ENCODE results near the gene SPEF2.

The SPEF2 gene

DNA sequence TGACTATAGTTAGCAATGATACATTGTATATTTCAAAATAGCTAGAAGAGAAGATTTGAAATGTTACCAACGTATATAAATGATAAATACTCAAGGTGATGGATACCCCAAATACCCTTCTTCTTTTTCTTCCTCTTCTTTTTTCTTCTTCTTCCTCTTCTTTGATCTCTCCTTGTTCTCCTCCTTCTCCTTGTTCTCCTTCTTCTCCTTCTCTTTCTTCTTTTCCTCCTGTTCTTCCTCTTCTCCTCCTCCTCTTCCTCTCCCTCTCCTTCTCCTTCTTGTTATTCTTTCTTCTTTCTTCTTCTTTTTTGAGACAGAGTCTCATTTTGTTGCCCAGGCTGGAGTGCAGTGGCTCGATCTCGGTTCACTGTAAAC, 616 bp upstream of the SPEF2 start:
- Histone ChIP-seq H2AFZ (ENCODE audit: insufficient read depth, low read length, poor library complexity) (peak overlapping the region; percentile 27), H3K36me3 (ENCODE audit: control insufficient read depth in 1 of 2, insufficient read depth in 2 of 2, low read length in 2 of 2) (no peaks in the 10 kb centered on the region), H4K8ac (ENCODE audit: low read depth, low read length) (no peak overlapping the region), H4K91ac (ENCODE audit: low read depth, low read length) (no peak overlapping the region), H3K27me3 (ENCODE audit: insufficient read depth, low read length) (no peaks in the 10 kb centered on the region), H2BK120ac (ENCODE audit: insufficient read depth, low read length, poor library complexity) (no peak overlapping the region), H3K79me1 (ENCODE audit: low read length) (no peaks in the 10 kb centered on the region), H3K9ac (ENCODE audit: low read length) (no peak overlapping the region), H2AK5ac (ENCODE audit: low read length) (no peak overlapping the region), H3K4ac (ENCODE audit: low read depth, low read length) (no peak overlapping the region), H3K4me1 (ENCODE audit: control insufficient read depth in 1 of 2, insufficient read depth in 2 of 2, low read length in 2 of 2) (peaks cover 2 to 5% of the 10 kb centered on the region in 2 experiments), H3K4me3 (ENCODE audit: low read depth, low read length) (no peak overlapping the region), H2BK5ac (ENCODE audit: low read depth, low read length, poor library complexity) (no peak overlapping the region), H3K14ac (ENCODE audit: low read length) (no peak overlapping the region), H3K9me3 (ENCODE audit: insufficient read depth, low read depth, low read length) (peaks cover 3% of the 10 kb centered on the region), H3K79me2 (ENCODE audit: control insufficient read depth, insufficient read depth, low read length, poor library complexity) (peaks cover 2% of the 10 kb centered on the region), H3K18ac (ENCODE audit: low read length) (no peak overlapping the region), H2BK12ac (ENCODE audit: low read length) (no peak overlapping the region), H3K23ac (ENCODE audit: low read length) (no peak overlapping the region), H3K4me2 (ENCODE audit: low read length) (peak overlapping the region; percentile 86), H3K27ac (ENCODE audit: low read depth, low read length) (no peak overlapping the region), H4K12ac (ENCODE audit: low read depth, low read length) (no peak overlapping the region)
- WGBS (ENCODE audit: extremely low coverage, insufficient coverage, insufficient read length) = no CpG with 5 or more reads among the region's 3 CpGs
- no peak for DNase-seq

DNA sequence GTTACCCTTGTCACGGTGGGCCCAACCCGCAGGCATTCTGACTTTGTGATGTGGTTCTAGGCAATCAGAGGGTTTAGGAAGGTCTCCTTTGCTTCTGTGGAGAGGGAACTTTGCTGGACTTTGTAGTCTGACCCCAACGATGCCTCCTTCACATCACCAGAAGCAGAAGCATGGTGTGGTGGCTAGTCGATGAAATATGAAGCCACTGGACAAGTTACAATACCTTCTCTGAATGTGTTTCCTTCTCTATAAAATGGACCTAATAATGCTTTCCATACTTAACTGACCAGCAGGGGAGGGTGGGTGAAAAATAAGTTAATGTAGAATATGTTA, 607 bp downstream of the SPEF2 start:
- no peaks in the 10 kb centered on the region for H3K79me1 ChIP-seq (ENCODE audit: low read length)
- H2AFZ ChIP-seq (ENCODE audit: insufficient read depth, low read length, poor library complexity) = peak overlapping the region; percentile 92
- H3K9ac ChIP-seq (ENCODE audit: low read length) = peak overlapping the region; percentile 1
- no peak overlapping the region for H2BK120ac ChIP-seq (ENCODE audit: insufficient read depth, low read length, poor library complexity)
- H3K4me2 ChIP-seq (ENCODE audit: low read length) = peak overlapping the region; percentile 86
- no peaks in the 10 kb centered on the region for H3K27me3 ChIP-seq (ENCODE audit: insufficient read depth, low read length)
- H3K79me2 ChIP-seq (ENCODE audit: control insufficient read depth, insufficient read depth, low read length, poor library complexity) = peaks cover 2% of the 10 kb centered on the region
- H3K36me3 ChIP-seq (ENCODE audit: control insufficient read depth in 1 of 2, insufficient read depth in 2 of 2, low read length in 2 of 2) = no peaks in the 10 kb centered on the region
- WGBS (ENCODE audit: extremely low coverage, insufficient coverage, insufficient read length) = no CpG with 5 or more reads among the region's 4 CpGs
- no peak overlapping the region for H4K12ac ChIP-seq (ENCODE audit: low read depth, low read length)
- H2BK12ac ChIP-seq (ENCODE audit: low read length) = no peak overlapping the region
- no peak overlapping the region for H4K91ac ChIP-seq (ENCODE audit: low read depth, low read length)
- H3K9me3 ChIP-seq (ENCODE audit: insufficient read depth, low read depth, low read length) = peaks cover 3% of the 10 kb centered on the region
- H3K4me3 ChIP-seq (ENCODE audit: low read depth, low read length) = peak overlapping the region; percentile 80
- H3K27ac ChIP-seq (ENCODE audit: low read depth, low read length) = no peak overlapping the region
- H3K23ac ChIP-seq (ENCODE audit: low read length) = no peak overlapping the region
- no peak overlapping the region for H2BK5ac ChIP-seq (ENCODE audit: low read depth, low read length, poor library complexity)
- no peak overlapping the region for H3K4ac ChIP-seq (ENCODE audit: low read depth, low read length)
- no peak overlapping the region for H3K14ac ChIP-seq (ENCODE audit: low read length)
- no peak overlapping the region for H2AK5ac ChIP-seq (ENCODE audit: low read length)
- peak overlapping the region; percentile 51 for H4K8ac ChIP-seq (ENCODE audit: low read depth, low read length)
- DNase-seq = no peak
- H3K18ac ChIP-seq (ENCODE audit: low read length) = no peak overlapping the region
- peaks cover 2 to 5% of the 10 kb centered on the region in 2 experiments for H3K4me1 ChIP-seq (ENCODE audit: control insufficient read depth in 1 of 2, insufficient read depth in 2 of 2, low read length in 2 of 2)

DNA sequence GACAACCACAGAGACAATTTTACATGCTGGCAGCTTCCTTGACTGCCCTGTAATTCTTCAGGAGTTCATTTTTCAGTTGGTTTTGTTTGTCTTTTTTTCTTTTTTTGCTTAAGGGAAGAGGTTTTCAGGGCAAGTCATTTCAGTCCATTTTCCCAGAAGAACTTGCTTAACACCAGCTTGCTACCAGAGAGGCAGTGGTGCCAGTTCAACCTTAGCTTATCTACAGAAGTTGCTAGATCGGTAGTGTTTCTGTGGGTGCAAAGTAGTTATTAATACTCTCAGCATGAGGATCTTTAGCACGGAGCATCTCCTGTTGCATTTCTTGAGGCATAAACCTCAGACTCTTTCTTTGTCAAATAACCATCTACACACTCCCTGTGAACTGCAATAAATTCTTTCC, 1.1 kb downstream of the SPEF2 start:
- Histone ChIP-seq H3K18ac (ENCODE audit: low read length) (no peak overlapping the region), H3K14ac (ENCODE audit: low read length) (no peak overlapping the region), H3K4me3 (ENCODE audit: low read depth, low read length) (no peak overlapping the region), H2BK12ac (ENCODE audit: low read length) (no peak overlapping the region), H4K12ac (ENCODE audit: low read depth, low read length) (no peak overlapping the region), H4K8ac (ENCODE audit: low read depth, low read length) (no peak overlapping the region), H2AK5ac (ENCODE audit: low read length) (no peak overlapping the region), H3K4ac (ENCODE audit: low read depth, low read length) (no peak overlapping the region), H2AFZ (ENCODE audit: insufficient read depth, low read length, poor library complexity) (no peak overlapping the region), H3K9ac (ENCODE audit: low read length) (no peak overlapping the region), H3K9me3 (ENCODE audit: insufficient read depth, low read depth, low read length) (peaks cover 3% of the 10 kb centered on the region), H3K36me3 (ENCODE audit: control insufficient read depth in 1 of 2, insufficient read depth in 2 of 2, low read length in 2 of 2) (no peaks in the 10 kb centered on the region), H3K4me1 (ENCODE audit: control insufficient read depth in 1 of 2, insufficient read depth in 2 of 2, low read length in 2 of 2) (peaks cover 2 to 5% of the 10 kb centered on the region in 2 experiments), H3K4me2 (ENCODE audit: low read length) (no peak overlapping the region), H3K79me1 (ENCODE audit: low read length) (no peaks in the 10 kb centered on the region), H3K79me2 (ENCODE audit: control insufficient read depth, insufficient read depth, low read length, poor library complexity) (peaks cover 2% of the 10 kb centered on the region), H2BK120ac (ENCODE audit: insufficient read depth, low read length, poor library complexity) (no peak overlapping the region), H3K27ac (ENCODE audit: low read depth, low read length) (no peak overlapping the region), H4K91ac (ENCODE audit: low read depth, low read length) (no peak overlapping the region), H2BK5ac (ENCODE audit: low read depth, low read length, poor library complexity) (no peak overlapping the region), H3K27me3 (ENCODE audit: insufficient read depth, low read length) (no peaks in the 10 kb centered on the region), H3K23ac (ENCODE audit: low read length) (no peak overlapping the region)
- DNase-seq = no peak
- no CpG with 5 or more reads among the region's 2 CpGs for WGBS (ENCODE audit: extremely low coverage, insufficient coverage, insufficient read length)

DNA sequence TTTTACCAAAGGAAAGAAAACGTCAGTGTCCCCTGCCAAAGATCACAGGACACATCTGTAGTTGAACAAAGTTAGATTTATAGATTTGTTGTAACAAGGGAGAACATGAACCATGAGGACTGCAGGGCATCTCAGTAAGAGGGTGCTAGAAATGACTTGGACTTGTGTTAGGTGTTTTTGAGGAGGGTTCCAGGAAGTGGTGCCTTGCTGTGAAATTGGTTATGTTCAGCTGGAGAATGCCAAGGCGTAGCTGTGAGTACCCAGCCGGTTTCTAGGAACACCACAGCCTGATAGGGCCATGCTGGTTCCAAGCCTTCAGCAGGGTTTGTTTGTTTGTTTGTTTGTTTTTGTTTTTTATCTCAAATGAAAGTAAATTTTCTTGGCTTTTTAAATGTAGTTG, 5.3 kb downstream of the SPEF2 start:
- Histone ChIP-seq H2AFZ (ENCODE audit: insufficient read depth, low read length, poor library complexity) (no peak overlapping the region), H3K23ac (ENCODE audit: low read length) (no peak overlapping the region), H2BK120ac (ENCODE audit: insufficient read depth, low read length, poor library complexity) (no peak overlapping the region), H3K27ac (ENCODE audit: low read depth, low read length) (no peak overlapping the region), H4K8ac (ENCODE audit: low read depth, low read length) (no peak overlapping the region), H4K12ac (ENCODE audit: low read depth, low read length) (no peak overlapping the region), H3K18ac (ENCODE audit: low read length) (no peak overlapping the region), H3K4me2 (ENCODE audit: low read length) (no peak overlapping the region), H3K4me1 (ENCODE audit: control insufficient read depth in 1 of 2, insufficient read depth in 2 of 2, low read length in 2 of 2) (peaks cover 2 to 3% of the 10 kb centered on the region in 2 experiments), H3K79me1 (ENCODE audit: low read length) (no peaks in the 10 kb centered on the region), H3K79me2 (ENCODE audit: control insufficient read depth, insufficient read depth, low read length, poor library complexity) (no peaks in the 10 kb centered on the region), H3K4me3 (ENCODE audit: low read depth, low read length) (no peak overlapping the region), H4K91ac (ENCODE audit: low read depth, low read length) (no peak overlapping the region), H3K27me3 (ENCODE audit: insufficient read depth, low read length) (no peaks in the 10 kb centered on the region), H2BK5ac (ENCODE audit: low read depth, low read length, poor library complexity) (no peak overlapping the region), H3K9ac (ENCODE audit: low read length) (no peak overlapping the region), H3K9me3 (ENCODE audit: insufficient read depth, low read depth, low read length) (peaks cover 3% of the 10 kb centered on the region), H2AK5ac (ENCODE audit: low read length) (no peak overlapping the region), H3K14ac (ENCODE audit: low read length) (no peak overlapping the region), H3K4ac (ENCODE audit: low read depth, low read length) (no peak overlapping the region), H3K36me3 (ENCODE audit: control insufficient read depth in 1 of 2, insufficient read depth in 2 of 2, low read length in 2 of 2) (no peaks in the 10 kb centered on the region), H2BK12ac (ENCODE audit: low read length) (no peak overlapping the region)
- DNase-seq = no peak
- no CpG with 5 or more reads among the region's 3 CpGs for WGBS (ENCODE audit: extremely low coverage, insufficient coverage, insufficient read length)

DNA sequence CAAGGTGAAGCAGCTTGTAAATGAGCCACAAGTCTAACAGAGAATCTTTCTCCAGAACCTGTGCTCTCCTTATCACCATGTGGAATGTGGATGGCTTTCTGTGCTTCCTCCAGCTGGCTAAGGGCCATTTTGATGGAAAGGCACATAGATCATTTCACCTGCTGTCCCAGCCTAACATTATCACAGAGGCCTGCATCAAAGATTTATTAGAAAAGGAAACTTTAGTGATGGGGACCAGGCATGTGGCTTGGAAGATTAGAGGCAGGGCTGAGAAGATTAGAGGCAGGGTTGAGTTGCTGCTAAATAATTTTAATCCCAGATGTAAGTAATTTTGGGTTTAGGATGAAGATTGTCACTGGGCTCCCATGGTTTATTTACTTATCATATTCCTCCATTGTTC, 6.3 kb downstream of the SPEF2 start:
- no peaks in the 10 kb centered on the region for H3K79me1 ChIP-seq (ENCODE audit: low read length)
- no peak for DNase-seq
- H2BK5ac ChIP-seq (ENCODE audit: low read depth, low read length, poor library complexity) = no peak overlapping the region
- no peak overlapping the region for H3K4me3 ChIP-seq (ENCODE audit: low read depth, low read length)
- no peak overlapping the region for H3K23ac ChIP-seq (ENCODE audit: low read length)
- H3K14ac ChIP-seq (ENCODE audit: low read length) = no peak overlapping the region
- no peak overlapping the region for H3K27ac ChIP-seq (ENCODE audit: low read depth, low read length)
- H3K79me2 ChIP-seq (ENCODE audit: control insufficient read depth, insufficient read depth, low read length, poor library complexity) = no peaks in the 10 kb centered on the region
- H4K91ac ChIP-seq (ENCODE audit: low read depth, low read length) = no peak overlapping the region
- no peaks in the 10 kb centered on the region for H3K4me1 ChIP-seq (ENCODE audit: control insufficient read depth in 1 of 2, insufficient read depth in 2 of 2, low read length in 2 of 2)
- H3K27me3 ChIP-seq (ENCODE audit: insufficient read depth, low read length) = no peaks in the 10 kb centered on the region
- H3K36me3 ChIP-seq (ENCODE audit: control insufficient read depth in 1 of 2, insufficient read depth in 2 of 2, low read length in 2 of 2) = no peaks in the 10 kb centered on the region
- no peak overlapping the region for H3K18ac ChIP-seq (ENCODE audit: low read length)
- no peak overlapping the region for H4K12ac ChIP-seq (ENCODE audit: low read depth, low read length)
- H3K9ac ChIP-seq (ENCODE audit: low read length) = no peak overlapping the region
- H2AK5ac ChIP-seq (ENCODE audit: low read length) = no peak overlapping the region
- H4K8ac ChIP-seq (ENCODE audit: low read depth, low read length) = no peak overlapping the region
- no peak overlapping the region for H3K4me2 ChIP-seq (ENCODE audit: low read length)
- no peaks in the 10 kb centered on the region for H3K9me3 ChIP-seq (ENCODE audit: insufficient read depth, low read depth, low read length)
- no peak overlapping the region for H2BK12ac ChIP-seq (ENCODE audit: low read length)
- no peak overlapping the region for H2AFZ ChIP-seq (ENCODE audit: insufficient read depth, low read length, poor library complexity)
- no peak overlapping the region for H3K4ac ChIP-seq (ENCODE audit: low read depth, low read length)
- H2BK120ac ChIP-seq (ENCODE audit: insufficient read depth, low read length, poor library complexity) = no peak overlapping the region

All from trophoblast cell (in vitro differentiated cells and primary cell).